ENCODE results near the gene SHH.

DNA sequence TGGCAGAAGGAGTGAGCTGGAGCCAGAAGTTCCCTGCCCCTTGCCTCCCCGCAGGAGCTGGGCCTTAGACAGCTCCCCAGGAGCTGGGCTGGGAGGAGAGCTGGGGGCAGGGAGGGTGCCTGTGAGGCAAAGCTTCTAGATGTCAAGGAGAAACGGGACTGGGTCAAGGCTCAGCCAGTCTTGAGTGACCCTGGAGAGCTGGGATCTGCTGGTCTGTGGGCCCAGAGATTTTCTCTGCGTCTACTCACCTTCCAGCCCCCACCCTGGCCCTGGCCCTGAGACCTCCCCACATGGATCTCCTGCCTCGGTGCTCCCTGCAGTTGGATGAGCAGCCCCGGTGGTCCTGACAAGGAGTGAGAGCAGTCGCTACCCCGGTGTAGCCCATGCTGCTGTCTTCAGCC is 20.3 kb upstream of the SHH start:
- no peak for TF ChIP-seq POLR2AphosphoS5 (IDR thresholded peaks at IDR 0.05)
- TF ChIP-seq, protein P1, sequence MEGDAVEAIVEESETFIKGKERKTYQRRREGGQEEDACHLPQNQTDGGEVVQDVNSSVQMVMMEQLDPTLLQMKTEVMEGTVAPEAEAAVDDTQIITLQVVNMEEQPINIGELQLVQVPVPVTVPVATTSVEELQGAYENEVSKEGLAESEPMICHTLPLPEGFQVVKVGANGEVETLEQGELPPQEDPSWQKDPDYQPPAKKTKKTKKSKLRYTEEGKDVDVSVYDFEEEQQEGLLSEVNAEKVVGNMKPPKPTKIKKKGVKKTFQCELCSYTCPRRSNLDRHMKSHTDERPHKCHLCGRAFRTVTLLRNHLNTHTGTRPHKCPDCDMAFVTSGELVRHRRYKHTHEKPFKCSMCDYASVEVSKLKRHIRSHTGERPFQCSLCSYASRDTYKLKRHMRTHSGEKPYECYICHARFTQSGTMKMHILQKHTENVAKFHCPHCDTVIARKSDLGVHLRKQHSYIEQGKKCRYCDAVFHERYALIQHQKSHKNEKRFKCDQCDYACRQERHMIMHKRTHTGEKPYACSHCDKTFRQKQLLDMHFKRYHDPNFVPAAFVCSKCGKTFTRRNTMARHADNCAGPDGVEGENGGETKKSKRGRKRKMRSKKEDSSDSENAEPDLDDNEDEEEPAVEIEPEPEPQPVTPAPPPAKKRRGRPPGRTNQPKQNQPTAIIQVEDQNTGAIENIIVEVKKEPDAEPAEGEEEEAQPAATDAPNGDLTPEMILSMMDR (IDR thresholded peaks at IDR 0.05; ENCODE audit: poor library complexity, severe bottlenecking), result no peak
